Trophoblast cell (in vitro differentiated cells and primary cell): Measurements from ENCODE around the gene GRAP2.
A peak's percentile ranks its signal among the peaks of the same experiment; 100 is the strongest.
"Not testable (repeated sequence)": the region's sequence is repeated elsewhere in the genome, so short reads cannot be mapped to it uniquely, and the experiment has no call there.

Source experiments
- DNase-seq, 2 donors: peaks; one replicate each; pipeline ENCODE4 v3.0.0-alpha.2; 2016
- H2AFZ ChIP-seq: 2 replicates; pipeline ENCODE4 v1.6.1; 2013; ENCODE audit warnings: low read length, moderate library complexity, mild to moderate bottlenecking; ENCODE audit not compliant: insufficient read depth, poor library complexity
- H2AK5ac ChIP-seq: 2 replicates; pipeline ENCODE4 v1.6.1; 2013; ENCODE audit warnings: mild to moderate bottlenecking, low read length
- H2BK120ac ChIP-seq: 2 replicates; pipeline ENCODE4 v1.6.1; 2013; ENCODE audit warnings: low read length, mild to moderate bottlenecking, moderate library complexity; ENCODE audit not compliant: insufficient read depth, poor library complexity
- H2BK12ac ChIP-seq: 2 replicates; pipeline ENCODE4 v1.6.1; 2013; ENCODE audit warnings: mild to moderate bottlenecking, low read length, moderate library complexity
- H2BK5ac ChIP-seq: 2 replicates; pipeline ENCODE4 v1.6.1; 2013; ENCODE audit warnings: low read length, low read depth, moderate library complexity, mild to moderate bottlenecking; ENCODE audit not compliant: poor library complexity
- H3K14ac ChIP-seq: 2 replicates; pipeline ENCODE4 v1.6.1; 2013; ENCODE audit warnings: mild to moderate bottlenecking, low read length
- H3K18ac ChIP-seq: 2 replicates; pipeline ENCODE4 v1.6.1; 2013; ENCODE audit warnings: mild to moderate bottlenecking, low read length
- H3K23ac ChIP-seq: 2 replicates; pipeline ENCODE4 v1.6.1; 2013; ENCODE audit warnings: low read length
- H3K27ac ChIP-seq: 2 replicates; pipeline ENCODE4 v1.5.1; 2013; ENCODE audit warnings: low read depth, mild to moderate bottlenecking, inconsistent platforms, low read length, moderate library complexity
- H3K27me3 ChIP-seq: 2 replicates; pipeline ENCODE4 v1.6.1; 2013; ENCODE audit warnings: inconsistent platforms, mild to moderate bottlenecking, low read length, moderate library complexity; ENCODE audit not compliant: insufficient read depth
- H3K36me3 ChIP-seq, 2 experiments: 1 replicate in 1 of 2; 2 replicates in 1 of 2; pipeline ENCODE4 v1.6.1; 2013; ENCODE audit warnings: low read length in 2 of 2, mild to moderate bottlenecking in 2 of 2, moderate library complexity in 1 of 2; ENCODE audit not compliant: insufficient read depth in 2 of 2, control insufficient read depth in 1 of 2
- H3K4ac ChIP-seq: 2 replicates; pipeline ENCODE4 v1.6.1; 2013; ENCODE audit warnings: low read depth, mild to moderate bottlenecking, low read length, moderate library complexity
- H3K4me1 ChIP-seq, 2 experiments: 1 replicate in 1 of 2; 2 replicates in 1 of 2; pipeline ENCODE4 v1.6.1; 2013; ENCODE audit warnings: low read length in 2 of 2, mild to moderate bottlenecking in 2 of 2, moderate library complexity in 1 of 2; ENCODE audit not compliant: insufficient read depth in 2 of 2, control insufficient read depth in 1 of 2
- H3K4me2 ChIP-seq: 2 replicates; pipeline ENCODE4 v1.6.1; 2013; ENCODE audit warnings: inconsistent platforms, mild to moderate bottlenecking, low read length, moderate library complexity
- H3K4me3 ChIP-seq: 2 replicates; pipeline ENCODE4 v1.5.1; 2013; ENCODE audit warnings: mild to moderate bottlenecking, low read depth, low read length, inconsistent platforms
- H3K79me1 ChIP-seq: one replicate; pipeline ENCODE4 v1.6.1; 2013; ENCODE audit warnings: low read length
- H3K79me2 ChIP-seq: 2 replicates; pipeline ENCODE4 v1.6.1; 2013; ENCODE audit warnings: low read length, mild to moderate bottlenecking; ENCODE audit not compliant: control insufficient read depth, insufficient read depth, poor library complexity
- H3K9ac ChIP-seq: 2 replicates; pipeline ENCODE4 v1.6.1; 2013; ENCODE audit warnings: mild to moderate bottlenecking, low read length
- H3K9me3 ChIP-seq: 2 replicates; pipeline ENCODE4 v1.6.1; 2013; ENCODE audit warnings: low read depth, mild to moderate bottlenecking, control low read depth, inconsistent platforms, low read length; ENCODE audit not compliant: insufficient read depth
- H4K12ac ChIP-seq: 2 replicates; pipeline ENCODE4 v1.6.1; 2013; ENCODE audit warnings: low read depth, mild to moderate bottlenecking, low read length, moderate library complexity
- H4K8ac ChIP-seq: 2 replicates; pipeline ENCODE4 v1.6.1; 2013; ENCODE audit warnings: low read depth, mild to moderate bottlenecking, low read length, moderate library complexity
- H4K91ac ChIP-seq: one replicate; pipeline ENCODE4 v1.6.1; 2013; ENCODE audit warnings: low read depth, mild to moderate bottlenecking, low read length, moderate library complexity
- WGBS: extraction: QIAGEN DNeasy Blood & Tissue Kit; methylation state at CpG from one replicate; pipeline ENCODE4 v1.1.7; 2013; ENCODE audit warnings: missing lambda C conversion rate; ENCODE audit not compliant: insufficient read length, insufficient coverage; ENCODE audit errors: extremely low coverage; 5-methylcytosine and 5-hydroxymethylcytosine counted together

GRAP2 gene

GRCh38 chr22:39880722-39881121 is 20.2 kb upstream of the GRAP2 start:
- Histone ChIP-seq H3K4ac (no peak overlapping the region), H2BK12ac (no peak overlapping the region), H2BK120ac (no peak overlapping the region), H3K36me3 (no peaks in the 10 kb centered on the region), H2BK5ac (no peak overlapping the region), H4K8ac (no peak overlapping the region), H3K27ac (no peak overlapping the region), H3K4me1 (no peaks in the 10 kb centered on the region), H3K9ac (no peak overlapping the region), H3K23ac (no peak overlapping the region), H3K4me2 (no peak overlapping the region), H2AFZ (no peak overlapping the region), H3K27me3 (no peaks in the 10 kb centered on the region), H4K12ac (no peak overlapping the region), H3K79me2 (no peaks in the 10 kb centered on the region), H3K79me1 (no peaks in the 10 kb centered on the region), H4K91ac (no peak overlapping the region), H2AK5ac (no peak overlapping the region), H3K18ac (no peak overlapping the region), H3K4me3 (no peak overlapping the region), H3K14ac (no peak overlapping the region), H3K9me3 (no peaks in the 10 kb centered on the region)
- DNase-seq, result no peak

DNA sequence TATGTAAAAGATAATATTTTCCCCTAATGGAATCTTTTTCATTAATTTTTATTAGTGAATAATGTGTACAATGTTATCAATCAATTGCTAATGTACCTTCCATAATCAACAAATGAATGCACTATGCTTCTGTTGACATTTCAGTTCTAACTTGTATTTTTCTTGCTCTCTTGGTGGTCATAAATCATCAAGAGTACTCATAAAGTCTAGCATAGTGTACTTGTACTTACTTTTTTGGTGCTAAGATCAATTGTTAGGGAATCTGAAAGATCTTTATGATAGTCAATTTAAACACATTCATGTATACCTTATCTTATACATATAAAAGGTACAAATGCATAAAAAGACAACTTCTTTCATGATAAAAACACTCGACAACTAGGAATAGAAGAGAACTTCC is 17.8 kb upstream of the GRAP2 start:
- Histone ChIP-seq H3K4me1 (no peaks in the 10 kb centered on the region), H3K27ac (no peak overlapping the region), H3K27me3 (no peaks in the 10 kb centered on the region), H3K9ac (no peak overlapping the region), H3K4me3 (no peak overlapping the region), H3K36me3 (no peaks in the 10 kb centered on the region), H4K8ac (no peak overlapping the region), H3K4ac (no peak overlapping the region), H4K91ac (no peak overlapping the region), H3K18ac (no peak overlapping the region), H3K23ac (no peak overlapping the region), H2BK120ac (no peak overlapping the region), H3K79me2 (no peaks in the 10 kb centered on the region), H3K9me3 (no peaks in the 10 kb centered on the region), H2BK12ac (no peak overlapping the region), H3K4me2 (no peak overlapping the region), H2BK5ac (no peak overlapping the region), H3K79me1 (no peaks in the 10 kb centered on the region), H3K14ac (no peak overlapping the region), H2AK5ac (no peak overlapping the region), H4K12ac (no peak overlapping the region), H2AFZ (no peak overlapping the region)
- WGBS, result no CpG with 5 or more reads among the region's 1 CpG
- DNase-seq, result no peak

DNA sequence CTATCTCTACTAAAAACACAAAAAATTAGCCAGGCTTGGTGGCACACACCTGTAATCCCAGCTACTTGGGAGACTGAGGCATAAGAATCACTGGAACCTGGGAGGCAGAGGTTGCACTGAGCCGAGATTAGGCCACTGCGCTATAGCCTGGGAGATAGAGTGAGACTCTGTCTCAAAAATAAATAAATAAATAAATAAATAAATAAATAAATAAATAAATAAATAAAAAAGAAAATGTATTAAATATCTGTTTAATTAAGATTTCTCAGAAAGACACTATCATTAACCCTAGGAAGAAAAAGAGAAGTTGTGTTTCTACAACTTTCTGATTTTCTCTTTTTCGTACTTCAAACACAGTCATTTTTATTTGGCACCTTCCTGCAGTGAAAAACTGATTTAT is 11.0 kb upstream of the GRAP2 start:
- H3K18ac ChIP-seq, H3K23ac ChIP-seq, H2AK5ac ChIP-seq, H3K14ac ChIP-seq, DNase-seq, H3K27ac ChIP-seq, H2AFZ ChIP-seq, H3K79me1 ChIP-seq, H3K9ac ChIP-seq, H2BK12ac ChIP-seq, H2BK5ac ChIP-seq, H3K9me3 ChIP-seq, H3K4me1 ChIP-seq, H3K4me3 ChIP-seq, H3K4ac ChIP-seq, H2BK120ac ChIP-seq, H3K27me3 ChIP-seq, H4K12ac ChIP-seq, H4K8ac ChIP-seq, H4K91ac ChIP-seq, H3K36me3 ChIP-seq, H3K79me2 ChIP-seq, H3K4me2 ChIP-seq: not testable (repeated sequence)
- no CpG with 5 or more reads among the region's 3 CpGs for WGBS

DNA sequence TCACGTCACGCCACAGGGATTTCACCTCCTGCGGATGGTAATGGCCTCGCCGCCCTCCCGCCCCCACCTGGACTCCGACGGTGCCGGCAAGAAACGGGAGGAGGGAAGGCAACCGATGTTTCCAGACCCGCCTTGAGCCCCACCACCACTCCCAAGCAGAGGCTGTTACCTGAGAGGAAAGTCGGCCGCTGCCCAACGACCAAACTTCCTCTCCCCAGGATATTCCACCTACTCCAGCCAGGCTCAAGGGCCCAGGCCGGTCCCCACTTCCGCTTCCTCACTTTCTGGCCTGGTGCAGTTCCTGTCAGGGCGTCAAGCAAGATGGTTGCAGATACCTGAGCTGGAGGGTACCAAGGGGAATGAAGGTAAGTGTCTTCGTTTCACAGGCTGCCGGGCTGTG is 7.4 kb upstream of the GRAP2 start, which contains the start of gene ENTHD1:
TSS of gene ENTHD1 (minus strand) at position 235 of the 400 bp plus-strand sequence. CDS start 6,012 bp downstream, outside the sequence.
- no peak within 1 kb of the TSS for H3K9ac ChIP-seq
- no peak within 1 kb of the TSS for H3K4ac ChIP-seq
- no peak within 1 kb of the TSS for H2BK120ac ChIP-seq
- H3K18ac ChIP-seq, result no peak within 1 kb of the TSS
- no peak within 1 kb of the TSS for H3K4me2 ChIP-seq
- H3K27me3 ChIP-seq, result no peaks in the 10 kb centered on the region
- no peak within 1 kb of the TSS for H4K12ac ChIP-seq
- H2AK5ac ChIP-seq, result no peak within 1 kb of the TSS
- no peaks in the 10 kb centered on the region for H3K9me3 ChIP-seq
- no peak within 1 kb of the TSS for H3K23ac ChIP-seq
- DNase-seq, result no peak
- H3K4me1 ChIP-seq, result no peaks in the 10 kb centered on the region
- no peak within 1 kb of the TSS for H4K91ac ChIP-seq
- no peak within 1 kb of the TSS for H3K27ac ChIP-seq
- no peaks in the 10 kb centered on the region for H3K79me1 ChIP-seq
- WGBS, result no CpG with 5 or more reads among the region's 20 CpGs
- no peak within 1 kb of the TSS for H4K8ac ChIP-seq
- no peak within 1 kb of the TSS for H2BK5ac ChIP-seq
- H3K14ac ChIP-seq, result no peak within 1 kb of the TSS
- H2AFZ ChIP-seq, result no peak within 1 kb of the TSS
- peak within 1 kb of the TSS; percentile 46 for H3K4me3 ChIP-seq
- no peak within 1 kb of the TSS for H2BK12ac ChIP-seq
- H3K36me3 ChIP-seq, result no peaks in the 10 kb centered on the region
- no peaks in the 10 kb centered on the region for H3K79me2 ChIP-seq
